ENCODE measurements around the gene FEN1.

Gene FEN1

GRCh38 chr11:61797263-61797944 lies 4.7 kb downstream of the FEN1 start:
- H3K27ac ChIP-seq = peak overlapping the region; percentile 33 to 53
- no peak for DNase-seq (ENCODE audit: low spot score)
- H3K4me3 ChIP-seq = no peak overlapping the region
- peak; percentile 50 for TF ChIP-seq CTCF (IDR thresholded peaks at IDR 0.05)

GRCh38 chr11:61799665-61800284 lies 7.1 kb downstream of the FEN1 start:
- Histone ChIP-seq H3K27ac (no peak overlapping the region), H3K4me3 (no peak overlapping the region)
- TF ChIP-seq CTCF (IDR thresholded peaks at IDR 0.05) = no peak
- no peak for DNase-seq (ENCODE audit: low spot score)

GRCh38 chr11:61800331-61801281 lies 7.9 kb downstream of the FEN1 start:
- TF ChIP-seq CTCF (IDR thresholded peaks at IDR 0.05) = no peak
- no peak for DNase-seq (ENCODE audit: low spot score)
- H3K27ac ChIP-seq = no peak overlapping the region
- H3K4me3 ChIP-seq = no peak overlapping the region

- no peak overlapping the region for H3K27ac ChIP-seq
- no peak for TF ChIP-seq CTCF (IDR thresholded peaks at IDR 0.05)
- no peak for DNase-seq (ENCODE audit: low spot score)
- H3K4me3 ChIP-seq = no peak overlapping the region
Measured at GRCh38 chr11:61802605-61803004, 9.9 kb downstream of the FEN1 start.

- DNase-seq (ENCODE audit: low spot score) = no peak
- no peak overlapping the region for H3K27ac ChIP-seq
- TF ChIP-seq CTCF (IDR thresholded peaks at IDR 0.05) = no peak
- H3K4me3 ChIP-seq = no peak overlapping the region
Measured at GRCh38 chr11:61803889-61804647, 11.4 kb downstream of the FEN1 start.

- Histone ChIP-seq H3K27ac (no peak overlapping the region), H3K4me3 (no peak overlapping the region)
- no peak for DNase-seq (ENCODE audit: low spot score)
- TF ChIP-seq CTCF (IDR thresholded peaks at IDR 0.05) = no peak
Measured at GRCh38 chr11:61805146-61805545, 12.4 kb downstream of the FEN1 start.

Data from coronary artery (tissue), 2 donors.